ENCODE data around the gene PYCR2.

PYCR2 gene

DNA sequence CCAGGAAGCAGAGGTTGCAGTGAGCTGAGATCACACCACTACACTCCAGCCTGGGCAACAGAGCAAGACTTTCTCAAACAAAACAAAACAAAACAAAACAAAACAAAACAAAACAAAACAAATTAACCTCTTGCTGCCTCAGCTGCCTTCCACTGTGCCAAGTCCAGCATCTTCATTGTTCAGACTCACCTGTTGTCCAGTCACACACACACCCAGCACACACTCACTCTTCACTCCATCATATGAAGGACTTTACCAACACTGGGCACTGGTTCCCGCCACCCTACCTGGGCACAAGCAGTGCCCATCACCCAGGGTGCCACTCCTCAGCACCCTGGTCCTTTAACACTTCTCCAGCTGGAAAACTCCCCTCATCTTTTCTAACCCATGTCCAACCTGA, 14.6 kb downstream of the PYCR2 start:
- no peak overlapping the region for H3K27ac ChIP-seq
- no peak overlapping the region for H3K9ac ChIP-seq
- H3K4me3 ChIP-seq, result no peak overlapping the region
- H3K4me2 ChIP-seq, result no peak overlapping the region; the same call in 1 of the 2 replicates
- H3K9me3 ChIP-seq, result no peaks in the 10 kb centered on the region
- H3K4me1 ChIP-seq, result peaks cover 15% of the 10 kb centered on the region
- TF ChIP-seq Cebpa-rat (IDR thresholded peaks at IDR 0.05), result no peak
- H3K27me3 ChIP-seq, result no peaks in the 10 kb centered on the region
- H3K36me3 ChIP-seq, result peaks cover 34% of the 10 kb centered on the region
- H4K20me1 ChIP-seq, result no peaks in the 10 kb centered on the region

DNA sequence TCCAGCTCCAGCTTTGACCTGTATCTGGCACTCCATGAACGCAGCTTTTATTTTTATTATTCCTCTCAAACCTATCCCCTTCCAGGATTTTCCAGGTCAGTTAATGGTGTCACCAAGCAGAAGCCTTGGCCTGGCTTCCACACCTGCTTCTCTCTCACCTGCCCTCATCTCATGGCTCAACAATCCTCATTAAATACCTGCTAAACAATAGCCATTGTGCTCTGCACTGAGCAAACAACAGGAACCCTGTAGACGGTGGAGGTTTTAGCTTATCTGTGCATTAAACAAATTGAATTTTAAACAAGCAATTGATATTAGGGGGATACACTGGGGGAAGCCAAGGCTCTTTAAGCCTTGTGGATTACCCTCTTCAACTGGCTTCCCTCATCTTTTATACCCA, 15.3 kb downstream of the PYCR2 start:
- Histone ChIP-seq H3K9ac (no peak overlapping the region), H3K4me1 (peaks cover 15% of the 10 kb centered on the region), H3K4me3 (no peak overlapping the region), H3K27ac (no peak overlapping the region), H3K4me2 (no peak overlapping the region), H4K20me1 (no peaks in the 10 kb centered on the region), H3K27me3 (no peaks in the 10 kb centered on the region), H3K9me3 (no peaks in the 10 kb centered on the region), H3K36me3 (peaks cover 28% of the 10 kb centered on the region)
- no peak for TF ChIP-seq Cebpa-rat (IDR thresholded peaks at IDR 0.05)

GRCh38 chr1:225908013-225908640, 15.9 kb downstream of the PYCR2 start:
- peaks cover 21% of the 10 kb centered on the region for H3K36me3 ChIP-seq
- no peak overlapping the region for H3K9ac ChIP-seq
- TF ChIP-seq Cebpa-rat (IDR thresholded peaks at IDR 0.05), result no peak
- peaks cover 15% of the 10 kb centered on the region for H3K4me1 ChIP-seq
- no peaks in the 10 kb centered on the region for H4K20me1 ChIP-seq
- no peaks in the 10 kb centered on the region for H3K9me3 ChIP-seq
- H3K27me3 ChIP-seq, result no peaks in the 10 kb centered on the region
- no peak overlapping the region for H3K4me2 ChIP-seq
- H3K27ac ChIP-seq, result no peak overlapping the region
- H3K4me3 ChIP-seq, result no peak overlapping the region

- no peaks in the 10 kb centered on the region for H3K27me3 ChIP-seq
- no peak for TF ChIP-seq Cebpa-rat (IDR thresholded peaks at IDR 0.05)
- no peaks in the 10 kb centered on the region for H3K9me3 ChIP-seq
- H3K36me3 ChIP-seq, result peaks cover 13% of the 10 kb centered on the region
- H3K4me1 ChIP-seq, result peaks cover 15% of the 10 kb centered on the region
- no peak overlapping the region for H3K27ac ChIP-seq
- H3K4me2 ChIP-seq, result no peak overlapping the region
- no peaks in the 10 kb centered on the region for H4K20me1 ChIP-seq
- H3K9ac ChIP-seq, result no peak overlapping the region
- H3K4me3 ChIP-seq, result no peak overlapping the region
These were observed 16.7 kb downstream of the PYCR2 start for GRCh38 chr1:225907341-225907740.

- no peaks in the 10 kb centered on the region for H3K9me3 ChIP-seq
- peak overlapping the region; percentile 39 for H3K4me2 ChIP-seq
- peaks cover 5% of the 10 kb centered on the region; the same call in 1 of the 2 replicates for H3K36me3 ChIP-seq
- no peaks in the 10 kb centered on the region for H3K27me3 ChIP-seq
- H4K20me1 ChIP-seq, result no peaks in the 10 kb centered on the region
- no peak overlapping the region for H3K4me3 ChIP-seq
- H3K4me1 ChIP-seq, result peaks cover 15% of the 10 kb centered on the region
- no peak overlapping the region for H3K27ac ChIP-seq
- TF ChIP-seq Cebpa-rat (IDR thresholded peaks at IDR 0.05), result no peak
- no peak overlapping the region for H3K9ac ChIP-seq
These were observed 17.6 kb downstream of the PYCR2 start for GRCh38 chr1:225906467-225906866.

GRCh38 chr1:225903623-225904022, 20.4 kb downstream of the PYCR2 start:
- Histone ChIP-seq H3K36me3 (no peaks in the 10 kb centered on the region), H3K9me3 (no peaks in the 10 kb centered on the region), H3K4me2 (no peak overlapping the region), H4K20me1 (no peaks in the 10 kb centered on the region), H3K27ac (no peak overlapping the region), H3K4me1 (peaks cover 9% of the 10 kb centered on the region), H3K4me3 (no peak overlapping the region), H3K9ac (no peak overlapping the region), H3K27me3 (no peaks in the 10 kb centered on the region)
- TF ChIP-seq Cebpa-rat (IDR thresholded peaks at IDR 0.05), result no peak

- H3K4me2 ChIP-seq, result no peak overlapping the region
- H4K20me1 ChIP-seq, result no peaks in the 10 kb centered on the region
- no peaks in the 10 kb centered on the region for H3K9me3 ChIP-seq
- peaks cover 13% of the 10 kb centered on the region for H3K4me1 ChIP-seq
- no peak overlapping the region for H3K4me3 ChIP-seq
- H3K27ac ChIP-seq, result no peak overlapping the region
- no peaks in the 10 kb centered on the region for H3K27me3 ChIP-seq
- H3K9ac ChIP-seq, result no peak overlapping the region
- TF ChIP-seq Cebpa-rat (IDR thresholded peaks at IDR 0.05), result no peak
- no peaks in the 10 kb centered on the region for H3K36me3 ChIP-seq
These were observed 24.8 kb downstream of the PYCR2 start for GRCh38 chr1:225899044-225899925.

DNA sequence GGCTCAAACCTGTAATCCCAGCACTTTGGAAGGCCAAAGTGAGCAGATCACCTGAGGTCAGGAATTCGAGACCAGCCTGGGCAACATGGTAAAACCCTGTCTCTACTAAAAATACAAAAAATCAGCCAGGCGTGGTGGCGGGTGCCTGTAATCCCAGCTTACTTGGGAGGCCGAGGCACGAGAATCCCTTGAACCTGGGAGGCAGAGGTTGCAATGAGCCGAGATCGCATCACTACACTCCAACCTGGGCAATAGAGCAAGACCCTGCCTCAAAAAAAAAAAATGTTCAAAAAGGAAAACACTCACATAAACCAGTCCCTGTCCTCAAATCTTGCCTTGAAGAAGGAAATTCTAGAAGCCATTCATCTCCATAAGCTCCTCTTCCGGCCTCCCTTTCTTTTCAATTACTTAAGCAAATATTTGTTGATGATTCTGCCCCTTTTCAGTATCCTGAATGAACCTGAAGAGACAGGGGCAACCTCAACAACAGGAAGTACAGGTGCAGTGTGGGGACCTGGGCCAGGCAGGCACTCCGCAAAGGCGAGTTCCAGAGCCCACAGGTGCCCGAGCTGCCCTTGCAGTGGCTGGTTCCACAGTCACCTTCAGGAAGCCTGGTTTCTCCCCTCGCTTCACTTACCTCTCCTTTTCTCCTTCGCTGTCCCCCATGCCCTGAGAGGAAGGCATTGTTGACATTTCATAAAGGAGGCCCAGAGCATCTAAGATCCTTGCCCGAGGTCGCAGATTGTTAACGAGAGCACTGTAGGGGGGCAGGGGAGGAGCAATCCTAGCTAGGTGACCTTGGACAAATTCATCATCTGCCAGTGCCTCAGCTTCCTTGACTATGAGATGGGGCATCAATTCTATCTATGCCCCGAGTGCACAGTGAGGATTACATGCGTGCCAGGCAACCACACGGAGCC, 26.2 kb downstream of the PYCR2 start:
- no peak for TF ChIP-seq Cebpa-rat (IDR thresholded peaks at IDR 0.05)
- H3K27ac ChIP-seq, result no peak overlapping the region

DNA sequence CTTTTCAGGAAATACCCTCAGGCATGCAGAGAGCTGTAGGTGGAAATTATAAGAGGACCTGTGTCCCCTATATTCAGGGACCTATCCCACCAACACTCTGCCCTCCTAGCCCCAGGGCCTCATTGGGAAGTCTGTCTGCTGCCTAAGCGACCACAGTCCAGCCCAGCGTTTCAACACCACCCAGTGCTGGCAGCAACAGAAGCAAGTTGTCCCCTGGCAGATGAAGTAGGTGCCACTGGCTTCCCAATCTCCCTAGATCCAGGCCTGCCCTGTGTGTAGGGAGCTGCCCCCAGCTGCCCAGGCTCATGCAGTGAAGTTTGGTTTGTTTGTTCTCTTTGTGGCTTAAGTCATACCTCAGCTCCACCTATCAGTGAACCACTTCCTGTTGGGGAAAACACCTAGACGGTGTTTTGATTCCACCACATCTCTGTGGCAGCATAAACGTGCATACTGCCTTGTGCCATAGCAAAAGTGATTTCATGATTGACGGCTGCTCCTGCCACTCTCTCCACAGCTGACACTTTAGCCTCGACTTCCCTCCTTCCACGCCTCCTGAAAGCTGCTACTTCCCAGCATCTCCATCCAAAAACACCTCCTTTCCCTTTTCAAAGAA, 27.0 kb downstream of the PYCR2 start:
- Histone ChIP-seq H4K20me1 (no peaks in the 10 kb centered on the region), H3K4me2 (peak overlapping the region; percentile 13; the same call in 1 of the 2 replicates), H3K27ac (no peak overlapping the region), H3K27me3 (no peaks in the 10 kb centered on the region), H3K4me1 (peaks cover 13% of the 10 kb centered on the region), H3K9me3 (no peaks in the 10 kb centered on the region), H3K36me3 (no peaks in the 10 kb centered on the region), H3K9ac (no peak overlapping the region), H3K4me3 (no peak overlapping the region)
- no peak for TF ChIP-seq Cebpa-rat (IDR thresholded peaks at IDR 0.05)

More for the DNA sequence above, 26.2 kb downstream of the PYCR2 start:
- Histone ChIP-seq H4K20me1 (no peaks in the 10 kb centered on the region), H3K4me1 (peaks cover 13% of the 10 kb centered on the region), H3K4me2 (peak overlapping the region; percentile 13; the same call in 1 of the 2 replicates), H3K9ac (no peak overlapping the region), H3K4me3 (no peak overlapping the region), H3K27me3 (no peaks in the 10 kb centered on the region), H3K9me3 (no peaks in the 10 kb centered on the region), H3K36me3 (no peaks in the 10 kb centered on the region)
